Astrocyte (in vitro differentiated cells and primary cell): ENCODE results near the gene SPRR2E. TPM values are rescaled to one million over a fixed set of nuclear protein-coding genes. Genes with fewer than 3 reads are reported as not detected.

Source experiments
- DNase-seq: peaks from one replicate; pipeline ENCODE4 v3.0.0-alpha.2; 2010; ENCODE audit warnings: low read depth
- FAIRE-seq: peaks from 2 replicates; lab custom pipeline; 2011; peaks lifted over from hg19 to GRCh38; lab: Jason Lieb, UNC
- H2AFZ ChIP-seq: 2 replicates; pipeline ENCODE4 v1.6.0; 2012; ENCODE audit warnings: low read depth, low read length, inconsistent platforms
- H3K27ac ChIP-seq: 2 replicates; pipeline ENCODE4 v1.5.1; 2011; ENCODE audit warnings: low read depth, low read length, inconsistent platforms
- H3K27me3 ChIP-seq: 2 replicates; pipeline ENCODE4 v1.6.0; 2011; ENCODE audit warnings: low read length, inconsistent platforms; ENCODE audit not compliant: insufficient read depth
- H3K36me3 ChIP-seq: 2 replicates; pipeline ENCODE4 v1.5.1; 2011; ENCODE audit warnings: low read length, inconsistent platforms; ENCODE audit not compliant: insufficient read depth
- H3K4me1 ChIP-seq: 2 replicates; pipeline ENCODE4 v1.5.1; 2011; ENCODE audit warnings: low read length, inconsistent platforms; ENCODE audit not compliant: insufficient read depth
- H3K4me2 ChIP-seq: 2 replicates; pipeline ENCODE4 v1.6.0; 2012; ENCODE audit warnings: low read length, inconsistent platforms
- H3K4me3 ChIP-seq: 2 replicates; pipeline ENCODE4 v1.5.1; 2011; ENCODE audit warnings: low read depth, mild to moderate bottlenecking, low read length, inconsistent platforms; ENCODE audit not compliant: insufficient read depth
- H3K79me2 ChIP-seq: 2 replicates; pipeline ENCODE4 v1.6.0; 2012; ENCODE audit warnings: mild to moderate bottlenecking, low read length, inconsistent platforms; ENCODE audit not compliant: insufficient read depth
- H3K9ac ChIP-seq: 2 replicates; pipeline ENCODE4 v1.6.0; 2012; ENCODE audit warnings: mild to moderate bottlenecking, low read length, inconsistent platforms
- H3K9me3 ChIP-seq: 2 replicates; pipeline ENCODE4 v1.5.1; 2012; ENCODE audit warnings: low read depth, mild to moderate bottlenecking, low read length, inconsistent platforms; ENCODE audit not compliant: insufficient read depth
- H4K20me1 ChIP-seq: 2 replicates; pipeline ENCODE4 v1.6.0; 2012; ENCODE audit warnings: low read length, inconsistent platforms; ENCODE audit not compliant: insufficient read depth
- H3K27ac Mint-ChIP-seq: one replicate; pipeline ENCODE4 v1.8.0; 2021; ENCODE audit warnings: mild to moderate bottlenecking, mixed read lengths; ENCODE audit not compliant: unreplicated experiment
- H3K27me3 Mint-ChIP-seq: one replicate; pipeline ENCODE4 v1.8.0; 2021; ENCODE audit warnings: low read depth, mixed read lengths; ENCODE audit not compliant: unreplicated experiment
- H3K36me3 Mint-ChIP-seq: one replicate; pipeline ENCODE4 v1.8.0; 2021; ENCODE audit warnings: low read depth, mixed read lengths; ENCODE audit not compliant: unreplicated experiment
- H3K4me1 Mint-ChIP-seq: one replicate; pipeline ENCODE4 v1.8.0; 2021; ENCODE audit warnings: low read depth, mixed read lengths; ENCODE audit not compliant: unreplicated experiment
- H3K4me3 Mint-ChIP-seq: one replicate; pipeline ENCODE4 v1.8.0; 2021; ENCODE audit warnings: mild to moderate bottlenecking, moderate library complexity, mixed read lengths; ENCODE audit not compliant: unreplicated experiment
- H3K9me3 Mint-ChIP-seq: one replicate; pipeline ENCODE4 v1.8.0; 2021; ENCODE audit warnings: mild to moderate bottlenecking, mixed read lengths; ENCODE audit not compliant: unreplicated experiment
- CTCF ChIP-seq: IDR thresholded peaks from 2 replicates; pipeline ENCODE4 v1.5.1; 2011; ENCODE audit warnings: low read depth, mild to moderate bottlenecking, inconsistent platforms, low read length, moderate library complexity; ENCODE audit not compliant: insufficient read depth
- EZH2 ChIP-seq: IDR thresholded peaks from 2 replicates; pipeline ENCODE4 v1.6.1; 2012; ENCODE audit warnings: mild to moderate bottlenecking, low read length, inconsistent platforms; ENCODE audit not compliant: insufficient read depth
- total RNA-seq: library from RNA; stranded (reverse); gene quantifications from 2 replicates; pipeline ENCODE4 v1.2.1, GENCODE V29; 2021

Gene SPRR2E
- total RNA-seq, 1 donor from 2014 or later: not detected

GRCh38 chr1:153122831-153123421 is 28.6 kb upstream of the SPRR2E start:
- Mint-ChIP-seq H3K9me3 (peaks cover 8% of the 10 kb centered on the region), H3K27ac (peak overlapping the region; percentile 41), H3K4me3 (no peak overlapping the region), H3K4me1 (peaks cover 5% of the 10 kb centered on the region), H3K27me3 (no peaks in the 10 kb centered on the region), H3K36me3 (no peaks in the 10 kb centered on the region)
- H2AFZ ChIP-seq: no peak overlapping the region
- no peaks in the 10 kb centered on the region for H3K79me2 ChIP-seq
- FAIRE-seq (no peak), DNase-seq (no peak)
- no peaks in the 10 kb centered on the region for H4K20me1 ChIP-seq
- H3K9ac ChIP-seq: no peak overlapping the region
- no peaks in the 10 kb centered on the region for H3K27me3 ChIP-seq
- TF ChIP-seq CTCF: no peak
- TF ChIP-seq EZH2: no peak
- no peak overlapping the region for H3K27ac ChIP-seq
- no peak overlapping the region for H3K4me3 ChIP-seq
- H3K4me1 ChIP-seq: no peaks in the 10 kb centered on the region
- no peaks in the 10 kb centered on the region for H3K9me3 ChIP-seq
- H3K4me2 ChIP-seq: no peak overlapping the region
- H3K36me3 ChIP-seq: no peaks in the 10 kb centered on the region

- peaks cover 5% of the 10 kb centered on the region for H3K4me1 Mint-ChIP-seq
- H3K9ac ChIP-seq: no peak overlapping the region
Measured at GRCh38 chr1:153120945-153121344, 26.6 kb upstream of the SPRR2E start.

More at GRCh38 chr1:153120945-153121344, 26.6 kb upstream of the SPRR2E start:
- H2AFZ ChIP-seq: no peak overlapping the region
- H3K4me2 ChIP-seq: no peak overlapping the region
- DNase-seq (no peak), FAIRE-seq (no peak)
- TF ChIP-seq EZH2: no peak
- TF ChIP-seq CTCF: no peak
- no peaks in the 10 kb centered on the region for H3K79me2 ChIP-seq
- H3K27ac ChIP-seq: no peak overlapping the region
- Mint-ChIP-seq H3K9me3 (peaks cover 8% of the 10 kb centered on the region), H3K36me3 (no peaks in the 10 kb centered on the region), H3K27ac (no peak overlapping the region), H3K4me3 (no peak overlapping the region), H3K27me3 (no peaks in the 10 kb centered on the region)
- H4K20me1 ChIP-seq: no peaks in the 10 kb centered on the region
- H3K36me3 ChIP-seq: no peaks in the 10 kb centered on the region
- H3K4me3 ChIP-seq: no peak overlapping the region
- H3K4me1 ChIP-seq: no peaks in the 10 kb centered on the region
- no peaks in the 10 kb centered on the region for H3K27me3 ChIP-seq
- no peaks in the 10 kb centered on the region for H3K9me3 ChIP-seq
